Measurements from ENCODE around the gene PAM16.

Gene PAM16

GRCh38 chr16:4385066-4385788 is 34.1 kb upstream of the PAM16 start:
- no peak overlapping the region for H3K4me3 ChIP-seq
- TF ChIP-seq, protein P1, sequence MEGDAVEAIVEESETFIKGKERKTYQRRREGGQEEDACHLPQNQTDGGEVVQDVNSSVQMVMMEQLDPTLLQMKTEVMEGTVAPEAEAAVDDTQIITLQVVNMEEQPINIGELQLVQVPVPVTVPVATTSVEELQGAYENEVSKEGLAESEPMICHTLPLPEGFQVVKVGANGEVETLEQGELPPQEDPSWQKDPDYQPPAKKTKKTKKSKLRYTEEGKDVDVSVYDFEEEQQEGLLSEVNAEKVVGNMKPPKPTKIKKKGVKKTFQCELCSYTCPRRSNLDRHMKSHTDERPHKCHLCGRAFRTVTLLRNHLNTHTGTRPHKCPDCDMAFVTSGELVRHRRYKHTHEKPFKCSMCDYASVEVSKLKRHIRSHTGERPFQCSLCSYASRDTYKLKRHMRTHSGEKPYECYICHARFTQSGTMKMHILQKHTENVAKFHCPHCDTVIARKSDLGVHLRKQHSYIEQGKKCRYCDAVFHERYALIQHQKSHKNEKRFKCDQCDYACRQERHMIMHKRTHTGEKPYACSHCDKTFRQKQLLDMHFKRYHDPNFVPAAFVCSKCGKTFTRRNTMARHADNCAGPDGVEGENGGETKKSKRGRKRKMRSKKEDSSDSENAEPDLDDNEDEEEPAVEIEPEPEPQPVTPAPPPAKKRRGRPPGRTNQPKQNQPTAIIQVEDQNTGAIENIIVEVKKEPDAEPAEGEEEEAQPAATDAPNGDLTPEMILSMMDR (IDR thresholded peaks at IDR 0.05): no peak
- H3K27me3 ChIP-seq: no peaks in the 10 kb centered on the region
- H3K4me1 ChIP-seq: peaks cover 8 to 100% (median 98%) of the 10 kb centered on the region in 4 donors
- no peaks in the 10 kb centered on the region for H3K9me3 ChIP-seq
- peak in 1 of 2 donors; percentile 77 for DNase-seq
- intact Hi-C loops (cut with DNase I; ENCODE audit: low total_unique reads): no loop called here
- peak overlapping the region; percentile 90 to 93 for H3K27ac ChIP-seq
- peaks cover 19 to 45% (median 43%) of the 10 kb centered on the region in 3 donors for H3K36me3 ChIP-seq

GRCh38 chr16:4384509-4384942 is 33.4 kb upstream of the PAM16 start:
- peaks cover 8 to 100% (median 98%) of the 10 kb centered on the region in 4 donors for H3K4me1 ChIP-seq
- peak in 1 of 2 donors; percentile 83 for DNase-seq
- no peak overlapping the region for H3K4me3 ChIP-seq
- no peaks in the 10 kb centered on the region for H3K27me3 ChIP-seq
- TF ChIP-seq, protein P1 (IDR thresholded peaks at IDR 0.05): no peak
- H3K9me3 ChIP-seq: no peaks in the 10 kb centered on the region
- peak overlapping the region; percentile 90 to 93 for H3K27ac ChIP-seq
- peaks cover 19 to 45% (median 44%) of the 10 kb centered on the region in 3 donors for H3K36me3 ChIP-seq
- intact Hi-C loops (cut with DNase I; ENCODE audit: low total_unique reads): no loop called here

DNA sequence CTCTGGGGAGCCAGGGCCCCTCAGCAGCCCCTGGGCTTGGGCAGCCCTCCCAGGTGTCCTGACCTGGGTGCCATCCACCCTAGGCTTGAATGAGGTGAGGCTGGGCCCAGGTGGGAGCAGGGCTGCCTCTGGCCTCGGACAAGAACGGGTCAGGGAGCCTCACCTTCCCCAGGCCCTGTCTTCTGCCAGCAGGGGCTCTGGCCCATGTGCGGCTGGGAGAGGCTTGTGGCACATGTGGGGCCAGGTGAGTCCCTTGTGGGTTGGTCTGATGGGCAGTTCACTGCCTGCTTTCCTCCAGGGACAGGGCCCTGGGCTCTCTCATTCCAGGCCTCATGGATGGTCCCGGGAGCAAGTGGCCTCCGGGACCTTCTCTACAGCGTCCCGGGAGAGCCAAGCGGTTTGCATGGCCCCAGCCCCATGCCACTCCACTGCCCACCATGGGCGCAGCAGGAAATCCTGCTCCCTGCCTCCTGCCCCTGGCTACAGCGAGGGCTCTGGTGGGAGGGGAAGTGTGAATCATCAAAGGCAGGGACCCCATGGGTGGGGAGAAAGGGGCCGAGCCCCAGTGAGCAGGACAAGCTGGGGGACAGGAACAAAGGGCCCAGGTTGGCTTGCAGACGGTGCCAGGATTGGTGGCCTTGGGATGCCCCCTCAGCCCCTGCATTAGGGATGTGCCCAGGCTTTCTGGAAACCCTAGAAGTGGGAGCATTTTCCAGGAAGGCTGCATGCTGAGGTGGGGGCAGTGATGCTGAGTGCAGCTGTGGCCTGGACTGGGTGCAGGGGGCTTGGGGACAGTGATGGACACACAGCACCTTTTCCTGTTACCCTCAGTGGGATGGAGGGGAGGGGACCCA is 32.7 kb upstream of the PAM16 start:
- peak overlapping the region; percentile 90 to 93 for H3K27ac ChIP-seq
- peaks cover 8 to 100% (median 98%) of the 10 kb centered on the region in 4 donors for H3K4me1 ChIP-seq
- H3K4me3 ChIP-seq: no peak overlapping the region
- TF ChIP-seq, protein P1 (IDR thresholded peaks at IDR 0.05): no peak
- H3K36me3 ChIP-seq: peaks cover 19 to 45% (median 44%) of the 10 kb centered on the region in 3 donors
- DNase-seq: peak in 1 of 2 donors; percentile 74
- intact Hi-C loops (cut with DNase I; ENCODE audit: low total_unique reads): no loop called here
- H3K9me3 ChIP-seq: no peaks in the 10 kb centered on the region
- no peaks in the 10 kb centered on the region for H3K27me3 ChIP-seq

DNA sequence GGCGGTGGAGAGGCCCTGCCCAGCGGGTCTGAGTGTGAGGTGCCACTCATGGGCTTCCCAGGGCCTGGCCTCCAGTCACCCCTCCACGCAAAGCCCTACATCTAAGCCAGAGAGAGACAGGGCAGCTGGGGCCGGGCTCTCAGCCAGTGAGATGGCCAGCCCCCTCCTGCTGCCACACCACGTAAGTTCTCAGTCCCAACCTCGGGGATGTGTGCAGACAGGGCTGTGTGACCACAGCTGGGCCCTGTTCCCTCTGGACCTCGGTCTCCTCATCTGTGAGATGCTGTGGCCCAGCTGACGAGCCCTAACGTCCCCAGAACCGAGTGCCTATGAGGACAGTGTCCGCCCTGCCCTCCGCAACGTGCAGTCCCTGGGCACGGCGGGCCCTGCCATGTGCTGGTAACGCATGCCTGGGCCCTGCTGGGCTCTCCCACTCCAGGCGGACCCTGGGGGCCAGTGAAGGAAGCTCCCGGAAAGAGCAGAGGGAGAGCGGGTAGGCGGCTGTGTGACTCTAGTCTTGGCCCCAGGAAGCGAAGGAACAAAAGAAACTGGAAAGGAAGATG is 31.8 kb upstream of the PAM16 start:
- Histone ChIP-seq H3K9me3 (no peaks in the 10 kb centered on the region), H3K4me3 (no peak overlapping the region), H3K27ac (peak overlapping the region; percentile 90 to 93), H3K27me3 (no peaks in the 10 kb centered on the region), H3K36me3 (peaks cover 19 to 50% (median 49%) of the 10 kb centered on the region in 3 donors), H3K4me1 (peaks cover 16 to 100% (median 98%) of the 10 kb centered on the region in 4 donors)
- intact Hi-C loops (cut with DNase I; ENCODE audit: low total_unique reads): no loop called here
- DNase-seq: peak in 1 of 2 donors; percentile 80
- TF ChIP-seq, protein P1 (IDR thresholded peaks at IDR 0.05): no peak

DNA sequence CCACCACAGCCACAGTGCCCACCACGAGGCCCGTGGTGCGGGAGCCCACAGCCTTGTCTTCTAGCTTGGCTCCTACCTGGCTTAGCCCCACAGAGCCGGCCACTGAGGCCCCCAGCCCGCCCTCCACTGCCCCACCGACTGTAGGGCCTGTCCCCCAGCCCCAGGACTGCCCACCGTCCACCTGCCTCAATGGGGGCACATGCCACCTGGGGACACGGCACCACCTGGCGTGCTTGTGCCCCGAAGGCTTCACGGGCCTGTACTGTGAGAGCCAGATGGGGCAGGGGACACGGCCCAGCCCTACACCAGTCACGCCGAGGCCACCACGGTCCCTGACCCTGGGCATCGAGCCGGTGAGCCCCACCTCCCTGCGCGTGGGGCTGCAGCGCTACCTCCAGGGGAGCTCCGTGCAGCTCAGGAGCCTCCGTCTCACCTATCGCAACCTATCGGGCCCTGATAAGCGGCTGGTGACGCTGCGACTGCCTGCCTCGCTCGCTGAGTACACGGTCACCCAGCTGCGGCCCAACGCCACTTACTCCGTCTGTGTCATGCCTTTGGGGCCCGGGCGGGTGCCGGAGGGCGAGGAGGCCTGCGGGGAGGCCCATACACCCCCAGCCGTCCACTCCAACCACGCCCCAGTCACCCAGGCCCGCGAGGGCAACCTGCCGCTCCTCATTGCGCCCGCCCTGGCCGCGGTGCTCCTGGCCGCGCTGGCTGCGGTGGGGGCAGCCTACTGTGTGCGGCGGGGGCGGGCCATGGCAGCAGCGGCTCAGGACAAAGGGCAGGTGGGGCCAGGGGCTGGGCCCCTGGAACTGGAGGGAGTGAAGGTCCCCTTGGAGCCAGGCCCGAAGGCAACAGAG is 31.0 kb upstream of the PAM16 start:
- DNase-seq: peak in 1 of 2 donors; percentile 74
- Histone ChIP-seq H3K36me3 (peaks cover 19 to 50% (median 50%) of the 10 kb centered on the region in 3 donors), H3K27me3 (no peaks in the 10 kb centered on the region), H3K4me1 (peaks cover 21 to 100% (median 98%) of the 10 kb centered on the region in 4 donors), H3K9me3 (no peaks in the 10 kb centered on the region), H3K27ac (peak overlapping the region; percentile 90 to 93), H3K4me3 (no peak overlapping the region)
- intact Hi-C loops (cut with DNase I; ENCODE audit: low total_unique reads): no loop called here
- TF ChIP-seq, protein P1 (IDR thresholded peaks at IDR 0.05): no peak
